Erythroblast (primary cell): ENCODE data around the gene HNRNPA0.

Experiments used
- DNase-seq, 2 experiments: peaks; one replicate each; lab custom pipeline; 2025; lab: John Stamatoyannopoulos, UW
- GATA1 ChIP-seq: IDR thresholded peaks from 2 replicates; pipeline ENCODE4 v1.6.1; 2011; ENCODE audit warnings: low read depth, mild to moderate bottlenecking, control low read depth, low read length, moderate library complexity
- POLR2A ChIP-seq: IDR thresholded peaks from 2 replicates; pipeline ENCODE4 v1.6.1; 2011; ENCODE audit warnings: mild to moderate bottlenecking, low read length

Gene HNRNPA0

DNA sequence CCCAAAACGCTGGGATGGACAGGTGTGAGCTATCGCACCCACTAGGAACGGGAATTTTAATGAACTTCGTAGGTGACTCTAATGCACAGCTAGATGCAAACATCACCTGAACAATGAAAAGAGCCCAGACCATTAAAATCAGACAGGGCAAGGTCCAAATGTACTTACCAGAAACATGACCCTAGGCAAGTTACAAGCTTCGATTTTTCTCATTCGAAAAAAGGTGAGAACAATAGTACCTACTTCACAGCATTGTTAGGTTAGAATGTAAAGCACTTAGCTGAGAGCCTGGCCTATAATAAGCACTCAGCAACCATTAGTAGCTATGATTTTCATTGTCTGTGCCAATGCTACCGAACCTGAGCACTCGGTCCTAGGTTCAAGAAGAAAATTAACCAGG, 12.4 kb downstream of the HNRNPA0 start:
- DNase-seq = no peak
- TF ChIP-seq GATA1 = no peak

DNA sequence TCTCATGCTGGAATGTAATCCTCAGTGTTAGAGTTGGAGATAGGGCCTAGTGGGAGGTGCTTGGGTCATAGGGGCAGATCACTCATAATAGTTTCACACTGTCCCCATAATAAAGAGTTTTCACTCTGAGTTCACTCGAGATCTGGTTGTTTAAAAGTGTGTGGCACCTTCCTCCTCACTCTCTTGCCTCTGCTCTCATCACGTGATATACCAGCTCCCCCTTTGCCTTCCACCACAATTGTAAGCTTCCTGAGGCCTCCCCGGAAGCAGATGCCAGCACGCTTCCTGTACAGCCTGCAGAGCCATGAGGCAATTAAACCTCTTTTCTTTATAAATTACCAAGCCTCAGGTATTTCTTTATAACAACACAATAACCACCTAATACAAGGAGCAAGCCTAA, 14.4 kb downstream of the HNRNPA0 start:
- DNase-seq = no peak
- TF ChIP-seq GATA1 (no peak), POLR2A (no peak)

DNA sequence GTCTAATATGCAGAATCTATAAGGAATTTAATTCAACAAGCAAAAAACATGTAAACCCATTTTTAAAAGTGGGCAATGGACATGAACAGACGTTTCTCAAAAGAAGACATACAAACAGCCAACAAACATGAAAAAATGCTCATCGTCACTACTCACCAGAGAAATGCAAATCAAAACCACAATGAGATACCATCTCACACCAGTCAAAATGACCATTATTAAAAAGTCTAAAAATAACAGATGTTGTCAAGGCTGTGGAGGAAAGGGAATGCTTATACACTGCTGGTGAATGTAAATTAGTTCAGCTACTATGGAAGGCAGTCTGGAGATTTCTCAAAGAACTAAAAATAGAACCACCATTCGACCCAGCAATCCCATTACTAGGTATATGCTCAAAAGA, 15.2 kb downstream of the HNRNPA0 start:
- no peak for TF ChIP-seq GATA1
- no peak for DNase-seq

DNA sequence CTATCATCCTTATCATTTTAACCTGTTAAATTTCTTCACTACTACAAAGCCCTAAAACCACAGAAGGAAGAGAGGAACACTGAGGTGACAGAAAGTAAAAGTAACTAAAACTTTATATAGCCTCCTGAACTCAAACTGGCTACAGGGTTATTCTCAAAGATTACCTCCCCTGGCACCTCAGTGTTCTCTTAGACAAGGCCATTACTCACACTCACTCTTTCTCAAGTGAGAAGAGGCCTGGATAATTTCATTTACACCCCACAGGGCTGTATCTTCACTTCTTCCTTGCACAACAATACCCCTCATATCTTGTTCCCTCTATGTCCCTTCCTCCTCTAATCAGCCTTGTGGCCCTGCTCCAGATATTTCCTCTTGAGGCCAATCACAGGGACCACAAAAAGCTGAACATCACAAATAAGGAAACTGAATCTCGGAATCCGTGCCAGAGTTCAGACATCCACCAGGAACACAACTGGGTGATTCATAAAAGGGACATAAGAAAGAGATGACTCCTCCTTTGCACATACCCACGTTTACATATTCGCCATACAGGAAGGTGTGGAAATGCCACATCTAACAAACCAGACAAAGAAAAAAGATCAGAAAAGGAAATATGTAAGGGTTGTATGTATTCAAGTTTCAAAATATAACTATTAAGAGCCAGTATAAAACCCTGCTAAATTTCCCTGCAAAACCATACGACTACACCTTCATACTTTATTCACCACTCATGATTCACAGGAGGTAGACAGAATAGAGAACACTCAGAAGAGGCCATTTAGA, 16.6 kb downstream of the HNRNPA0 start:
- TF ChIP-seq GATA1 (no peak), POLR2A (no peak)
- DNase-seq = no peak

DNA sequence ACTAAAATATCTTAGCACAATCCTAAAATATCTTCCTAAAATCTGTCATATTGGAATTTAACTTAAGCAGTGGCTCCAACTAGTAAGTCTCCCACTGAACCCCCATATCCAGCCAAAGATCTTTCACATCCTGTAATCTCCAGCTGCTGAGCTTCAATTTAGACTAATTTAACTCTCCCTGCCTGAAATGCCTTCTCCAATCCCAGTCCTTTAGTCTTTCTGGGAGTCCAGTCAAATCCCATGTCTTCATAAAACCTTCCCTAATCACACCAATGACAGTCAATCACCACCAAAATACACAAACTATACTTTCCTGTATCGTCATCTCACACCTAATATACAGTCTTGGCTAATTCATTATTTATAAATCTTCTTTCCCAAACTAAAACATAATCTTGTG, 17.7 kb downstream of the HNRNPA0 start:
- no peak for DNase-seq

DNA sequence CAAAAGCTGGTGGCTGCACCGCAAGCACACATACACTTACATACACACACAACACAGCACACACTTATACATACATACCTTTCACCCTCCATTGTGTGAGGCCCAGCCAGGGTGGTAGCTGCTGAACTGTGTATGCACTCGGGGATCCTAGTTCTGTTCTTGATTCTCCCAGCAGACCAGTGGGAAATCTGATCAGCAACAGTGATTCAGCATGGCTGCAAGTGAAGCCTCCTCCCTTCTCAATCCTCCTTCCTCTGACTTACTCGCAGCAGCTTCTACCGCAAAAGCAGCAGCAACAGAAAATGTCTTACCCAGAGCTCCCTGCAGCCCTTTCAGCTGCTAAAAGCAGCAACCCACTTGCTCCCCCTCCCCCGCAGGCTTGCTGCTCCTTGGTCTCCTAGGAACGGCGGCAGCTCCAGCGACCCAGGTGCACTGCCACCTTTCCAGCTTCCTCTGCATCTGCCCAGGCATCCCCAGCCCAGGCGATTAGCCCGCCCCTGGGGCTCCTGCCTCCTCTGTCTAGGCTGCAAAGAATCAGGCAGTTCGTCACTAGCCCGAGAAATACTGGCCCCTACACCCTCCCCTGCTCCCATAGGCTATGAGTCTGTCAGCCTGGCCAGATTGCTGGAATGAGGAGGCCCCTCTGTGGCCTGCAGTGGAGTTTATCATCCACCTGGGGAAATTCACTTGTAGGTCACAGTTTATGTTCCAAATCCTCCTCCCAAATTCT, 18.4 kb downstream of the HNRNPA0 start, which contains the start of gene KLHL3:
TSS of gene KLHL3 (minus strand) at position 535 of the 730 bp plus-strand sequence. CDS start at position 92, 443 bp downstream.
- TF ChIP-seq POLR2A (no peak), GATA1 (no peak)
- DNase-seq = peak in 1 of 2 experiments; percentile 10

More for the DNA sequence above, 17.7 kb downstream of the HNRNPA0 start:
- no peak for TF ChIP-seq POLR2A
- TF ChIP-seq GATA1 = no peak

DNA sequence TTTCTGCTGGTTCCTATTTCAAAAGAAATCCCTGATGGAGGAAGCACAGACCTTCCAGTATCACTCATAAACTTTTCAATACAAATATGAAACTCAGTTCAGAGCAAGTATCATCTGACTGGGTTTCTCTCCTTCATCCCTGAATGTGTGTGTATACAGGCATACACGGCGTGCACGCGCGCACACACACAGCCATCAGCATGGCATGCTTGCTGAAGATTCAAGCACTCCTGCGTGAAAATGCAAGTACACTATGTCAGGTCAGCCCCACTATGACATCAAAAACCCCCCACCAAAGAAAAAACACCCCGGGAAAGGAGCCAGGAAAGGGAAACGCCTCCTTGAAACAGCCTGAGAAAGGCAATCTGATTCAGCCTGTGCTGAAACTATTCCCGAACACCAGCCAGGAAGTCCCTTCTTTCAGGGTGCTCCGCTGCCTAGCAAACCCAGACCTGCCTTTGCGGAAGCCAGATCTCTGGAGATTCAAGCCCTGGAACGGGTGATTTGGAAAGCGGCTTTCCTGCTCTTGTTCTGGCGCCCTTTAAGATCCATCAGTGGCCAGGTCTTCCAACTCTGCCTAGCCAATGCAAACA, 19.1 kb downstream of the HNRNPA0 start:
- DNase-seq = no peak
- TF ChIP-seq GATA1 (no peak), POLR2A (no peak)

DNA sequence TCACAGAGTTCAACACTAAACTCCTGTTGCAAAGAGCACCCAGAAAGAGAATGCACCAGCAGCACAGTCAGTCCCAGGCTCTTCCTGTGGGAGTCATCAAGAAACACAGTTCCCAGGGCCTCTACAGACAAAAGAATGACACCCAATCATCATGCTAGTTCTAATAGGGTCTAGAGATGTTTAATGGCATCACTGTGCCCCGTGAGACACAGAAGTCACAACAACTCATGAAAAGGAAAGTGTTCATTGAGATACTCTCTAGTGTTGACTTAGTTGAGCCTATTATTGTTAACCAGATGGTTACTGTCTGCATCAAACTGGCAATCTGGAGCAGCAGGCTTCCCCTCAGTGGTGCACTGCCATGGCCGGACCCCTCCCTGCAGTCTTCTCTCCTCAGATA, 19.8 kb downstream of the HNRNPA0 start:
- TF ChIP-seq POLR2A (no peak), GATA1 (no peak)
- no peak for DNase-seq

DNA sequence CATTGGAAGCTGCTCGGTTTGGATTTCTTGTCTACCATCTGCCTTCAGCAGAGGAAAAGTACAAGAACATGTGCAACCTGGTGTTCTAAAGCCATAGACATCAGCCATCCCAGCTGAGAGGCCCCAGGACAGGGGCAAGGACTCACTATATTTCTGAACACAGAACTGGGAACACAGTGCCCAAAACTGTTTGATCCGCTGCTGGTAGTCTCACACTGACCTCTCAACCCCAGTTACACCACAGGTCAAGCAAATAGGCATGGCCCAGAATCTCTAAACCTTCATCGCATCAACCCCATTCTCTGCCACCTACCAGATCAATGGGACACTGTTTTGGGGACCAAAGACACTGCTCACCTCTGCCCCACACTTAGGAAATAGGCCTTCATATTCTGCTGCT, 20.2 kb downstream of the HNRNPA0 start:
- DNase-seq = no peak
- TF ChIP-seq GATA1 = no peak
- no peak for TF ChIP-seq POLR2A

DNA sequence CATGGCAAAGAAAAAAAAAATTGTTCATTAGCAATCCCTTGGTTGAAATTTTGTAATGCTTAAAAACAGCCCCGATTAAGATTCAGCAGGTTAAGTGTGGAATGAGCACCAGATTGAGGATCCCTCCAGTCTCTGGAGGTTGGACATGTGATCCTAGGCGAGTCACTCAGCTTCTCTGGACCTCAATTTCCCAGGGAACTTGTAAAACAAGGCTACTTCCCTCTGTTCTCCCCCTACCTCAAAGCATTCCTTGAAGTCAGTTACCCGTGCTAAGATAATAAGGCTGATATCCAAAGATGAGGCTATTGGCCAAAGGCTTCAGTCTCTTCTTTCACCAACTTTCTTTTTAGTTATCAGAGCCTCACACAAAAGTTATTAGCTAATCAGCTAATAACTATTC, 21.2 kb downstream of the HNRNPA0 start:
- TF ChIP-seq GATA1 = no peak
- no peak for TF ChIP-seq POLR2A
- no peak for DNase-seq

DNA sequence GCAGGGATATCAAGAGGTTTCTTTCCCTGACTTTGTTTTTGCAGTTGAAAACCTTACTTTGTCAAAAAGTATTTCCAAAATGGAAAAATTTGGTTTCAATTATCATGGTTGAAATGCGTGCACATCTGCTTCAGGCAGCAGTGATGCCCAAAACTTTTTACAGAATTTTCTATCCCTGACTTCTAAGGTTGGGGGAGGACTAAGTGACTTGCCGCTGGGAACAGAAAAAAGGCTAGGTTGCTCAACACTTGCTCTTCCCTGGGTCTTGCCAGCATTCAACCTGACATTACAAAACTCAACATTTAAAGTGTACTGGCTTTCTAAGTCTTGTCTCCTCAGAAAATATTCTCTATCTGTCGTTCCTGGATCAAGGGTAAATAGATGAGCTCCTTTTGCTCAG, 23.0 kb downstream of the HNRNPA0 start:
- DNase-seq = no peak
- TF ChIP-seq POLR2A = no peak
- TF ChIP-seq GATA1 = no peak

DNA sequence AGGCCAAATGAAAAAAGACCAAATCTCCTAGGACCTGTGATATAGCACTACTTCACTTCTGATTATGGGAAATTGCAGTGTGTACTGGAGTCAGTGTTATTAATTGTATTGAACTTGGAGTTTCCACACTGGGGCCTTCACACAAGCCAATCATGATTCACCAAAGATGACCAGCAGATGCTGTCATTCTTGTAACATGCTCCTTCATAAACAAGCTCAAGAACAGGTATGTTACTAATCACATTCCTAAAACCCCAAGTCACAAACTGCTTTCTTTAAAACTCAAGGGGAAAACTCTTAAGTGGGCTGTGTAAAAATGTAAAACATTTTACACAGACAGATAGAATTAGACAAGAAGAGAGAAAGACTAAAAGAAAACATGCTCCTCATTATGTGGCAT, 23.8 kb downstream of the HNRNPA0 start:
- TF ChIP-seq GATA1 (no peak), POLR2A (no peak)
- no peak for DNase-seq

DNA sequence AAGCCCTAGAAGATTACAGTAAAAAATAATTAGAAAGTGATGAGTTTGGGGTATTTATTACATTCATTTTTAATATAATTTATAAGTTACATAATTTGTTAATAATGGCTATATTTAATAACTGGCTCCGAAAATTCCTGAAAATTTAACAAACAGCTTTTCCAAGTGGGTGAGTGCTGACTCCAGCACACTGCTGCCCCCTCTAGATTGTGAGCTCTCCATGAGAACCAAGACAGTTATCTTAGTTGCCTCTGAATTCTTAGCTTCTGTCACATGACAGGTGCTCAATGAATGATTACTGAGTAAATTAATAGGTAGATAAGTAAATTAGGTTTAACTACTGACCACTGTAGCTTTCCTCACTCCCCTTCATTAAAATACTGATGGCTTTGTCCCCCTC, 26.1 kb downstream of the HNRNPA0 start:
- DNase-seq = no peak
- TF ChIP-seq POLR2A (no peak), GATA1 (no peak)

DNA sequence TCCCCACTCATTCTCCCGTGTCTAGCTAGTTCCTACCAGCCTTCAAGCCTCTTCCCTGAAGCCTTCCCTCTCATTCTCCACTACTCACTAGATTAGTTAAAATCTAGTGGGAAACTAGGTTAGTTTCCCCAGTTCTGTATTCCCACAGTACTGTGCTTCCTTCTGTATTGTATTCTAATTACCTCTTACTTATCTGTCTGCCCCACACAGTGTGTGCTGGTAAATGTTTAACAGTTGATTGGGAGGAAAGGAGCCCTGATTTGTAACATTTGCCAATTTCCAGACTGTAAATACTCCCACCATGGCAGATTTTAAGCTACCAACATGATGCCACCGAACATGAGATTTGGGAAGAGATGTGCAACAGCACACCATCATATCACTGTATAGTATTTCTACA, 26.5 kb downstream of the HNRNPA0 start:
- no peak for DNase-seq
- TF ChIP-seq GATA1 (no peak), POLR2A (no peak)
